ENCODE measurements around the gene CNPY3. TPM values are rescaled to one million over a fixed set of nuclear protein-coding genes. Genes with fewer than 3 reads are reported as not detected.

Gene CNPY3
- polyA plus RNA-seq, 1 donor (not counting 4 experiments of a cell fraction or from before 2014, with no cell fraction given) = 19.7 TPM

GRCh38 chr6:42988486-42989020, 59.3 kb downstream of the CNPY3 start:
- DNase-seq (ENCODE audit: low read depth, low spot score) (no peak), FAIRE-seq (no peak)
- no peak overlapping the region for H2AFZ ChIP-seq (ENCODE audit: control insufficient read depth, low read length)
- TF ChIP-seq EZH2 (IDR thresholded peaks at IDR 0.05; ENCODE audit: low read length) = no peak
- TF ChIP-seq CTCF (optimal IDR thresholded peaks at IDR 0.05 in 1 of 3, IDR thresholded peaks at IDR 0.05 in 1 of 3, conservative IDR thresholded peaks at IDR 0.05 in 1 of 3; ENCODE audit: extremely low read depth in 1 of 3, insufficient read depth in 2 of 3, low read length in 3 of 3) = no peak
- H4K20me1 ChIP-seq (ENCODE audit: control insufficient read depth, extremely low read depth, insufficient read depth, low read length) = no peaks in the 10 kb centered on the region
- H3K9me3 ChIP-seq (ENCODE audit: control insufficient read depth, low read depth, low read length) = no peaks in the 10 kb centered on the region
- H3K9ac ChIP-seq (ENCODE audit: control insufficient read depth, extremely low read depth, insufficient read depth, low read length) = no peak overlapping the region
- dilution Hi-C loops (cut with MboI; ENCODE audit: extremely low pct_ligation_motif_present, low sequenced_read_pairs) = no loop called here
- H3K36me3 ChIP-seq (ENCODE audit: control insufficient read depth in 2 of 2, extremely low read depth in 1 of 2, insufficient read depth in 2 of 2, low read length in 2 of 2) = peaks cover 19 to 20% of the 10 kb centered on the region in 2 experiments
- no peak overlapping the region for H3K4me2 ChIP-seq (ENCODE audit: control insufficient read depth, extremely low read depth, insufficient read depth, low read depth, low read length)
- H3K4me1 ChIP-seq (ENCODE audit: control insufficient read depth, extremely low read depth, insufficient read depth, low read length) = peaks cover 21% of the 10 kb centered on the region
- H3K27ac ChIP-seq (ENCODE audit: control insufficient read depth, insufficient read depth, low read length) = no peak overlapping the region
- H3K4me3 ChIP-seq (ENCODE audit: control insufficient read depth in 2 of 3, extremely low read depth in 1 of 3, insufficient read depth in 2 of 3, low read depth in 1 of 3, low read length in 3 of 3) = no peak overlapping the region
- H3K79me2 ChIP-seq (ENCODE audit: control insufficient read depth, insufficient read depth, low read length) = peaks cover 28% of the 10 kb centered on the region
- no peaks in the 10 kb centered on the region for H3K27me3 ChIP-seq (ENCODE audit: control insufficient read depth, extremely low read depth, insufficient read depth, low read length)
- H3K9me1 ChIP-seq (ENCODE audit: control insufficient read depth, extremely low read depth, insufficient read depth, low read length) = peaks cover 5% of the 10 kb centered on the region

Other genes starting within 250 kb of the CNPY3 start
- 0.01 to 0.05 TPM in 2 of 3 replicates, not detected in the other for gene PRPH2, start 206.9 kb upstream of the CNPY3 start, polyA plus RNA-seq
- 14.1 to 18.8 TPM (median 16.7 TPM) in 3 replicates for gene TBCC, start 183.4 kb upstream of the CNPY3 start, polyA plus RNA-seq
- gene BICRAL, start 147.4 kb upstream of the CNPY3 start, polyA plus RNA-seq = 4.2 to 6.5 TPM (median 5.0 TPM) in 3 replicates
- 61.5 to 104 TPM (median 76.8 TPM) in 3 replicates for gene RPL7L1, start 49.9 kb upstream of the CNPY3 start, polyA plus RNA-seq
- gene PTCRA, start 13.4 kb upstream of the CNPY3 start, polyA plus RNA-seq = not detected in 3 replicates
- 0.08 to 0.10 TPM in 2 of 3 replicates, not detected in the other for gene GNMT, start 31.3 kb downstream of the CNPY3 start, polyA plus RNA-seq
- 5.6 to 8.7 TPM (median 7.5 TPM) in 3 replicates for gene PEX6, start 49.7 kb downstream of the CNPY3 start, polyA plus RNA-seq
- 44.4 to 59.9 TPM (median 49.6 TPM) in 3 replicates for gene PPP2R5D, start 55.1 kb downstream of the CNPY3 start, polyA plus RNA-seq
- gene MEA1, start 84.5 kb downstream of the CNPY3 start, polyA plus RNA-seq = 62.4 to 76.1 TPM (median 69.2 TPM) in 3 replicates
- gene KLHDC3, start 84.8 kb downstream of the CNPY3 start, polyA plus RNA-seq = 22.4 to 30.3 TPM (median 24.8 TPM) in 3 replicates
- gene RRP36, start 92.1 kb downstream of the CNPY3 start, polyA plus RNA-seq = 57.1 to 101 TPM (median 67.5 TPM) in 3 replicates
- 8.1 to 15.0 TPM (median 10.4 TPM) in 3 replicates for gene CUL7, start 124.4 kb downstream of the CNPY3 start, polyA plus RNA-seq
- 25.6 to 36.0 TPM (median 27.4 TPM) in 3 replicates for gene MRPL2, start 130.0 kb downstream of the CNPY3 start, polyA plus RNA-seq
- gene KLC4, start 130.2 kb downstream of the CNPY3 start, polyA plus RNA-seq = 8.3 to 15.2 TPM (median 8.8 TPM) in 3 replicates
- gene PTK7, start 146.8 kb downstream of the CNPY3 start, polyA plus RNA-seq = 58.8 to 88.8 TPM (median 81.0 TPM) in 3 replicates
- 26.0 to 39.2 TPM (median 28.5 TPM) in 3 replicates for gene SRF, start 241.8 kb downstream of the CNPY3 start, polyA plus RNA-seq

All from keratinocyte (primary cell).